GM21390 (cell line): Measurements from ENCODE around the gene FUT7.
A peak's percentile ranks its signal among the peaks of the same experiment; 100 is the strongest.
"Not testable (repeated sequence)": the region's sequence is repeated elsewhere in the genome, so short reads cannot be mapped to it uniquely, and the experiment has no call there.

ENCODE experiments used
- ATAC-seq: cut with Tn5 transposase; IDR thresholded peaks from one replicate; pipeline ENCODE4 v1.9.1; 2021; ENCODE audit not compliant: unreplicated experiment

The FUT7 gene

DNA sequence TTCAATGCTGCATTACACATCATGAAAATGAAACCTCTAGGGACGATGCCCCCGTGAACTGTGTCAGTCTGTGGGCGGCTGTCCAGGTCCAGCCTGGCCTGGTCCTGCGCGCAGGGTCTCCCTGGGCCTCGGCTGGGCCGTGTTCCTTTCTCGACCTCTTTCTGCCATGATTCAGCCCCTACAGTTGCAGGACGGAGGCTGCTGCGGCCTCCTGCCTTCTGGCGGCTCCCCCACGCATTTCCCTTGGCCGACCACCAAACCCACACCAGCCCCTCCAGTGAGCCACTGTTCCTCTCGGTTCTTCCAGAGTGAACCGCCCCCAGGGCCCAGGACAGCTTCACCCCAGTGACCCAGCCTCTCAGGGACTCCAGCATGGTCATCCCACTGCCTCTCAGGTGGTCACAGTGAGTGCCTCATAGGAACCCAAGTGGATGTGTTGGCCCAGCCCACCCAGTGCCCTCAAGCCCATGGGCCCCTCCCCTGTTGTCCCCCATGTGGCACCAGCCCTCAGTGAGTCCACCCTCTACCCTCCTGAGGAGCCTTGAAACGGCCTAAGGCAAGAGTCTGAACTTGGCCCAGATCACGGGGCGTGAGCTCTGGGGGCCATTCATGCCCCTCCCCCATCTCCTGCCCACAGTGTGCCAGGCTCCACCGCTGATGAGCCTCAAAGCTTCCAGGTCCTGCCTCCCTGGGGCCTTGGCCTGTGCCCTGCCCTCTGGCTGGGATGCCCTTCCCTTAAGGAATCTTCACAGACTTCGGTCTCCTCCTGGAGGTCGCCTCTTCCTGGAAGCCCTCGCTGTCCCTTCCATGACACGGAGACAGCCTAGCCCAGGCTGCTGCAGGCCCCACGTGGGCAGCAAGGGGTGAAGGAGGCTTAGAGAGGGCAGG is 25.5 kb downstream of the FUT7 start:
- no peak for ATAC-seq

DNA sequence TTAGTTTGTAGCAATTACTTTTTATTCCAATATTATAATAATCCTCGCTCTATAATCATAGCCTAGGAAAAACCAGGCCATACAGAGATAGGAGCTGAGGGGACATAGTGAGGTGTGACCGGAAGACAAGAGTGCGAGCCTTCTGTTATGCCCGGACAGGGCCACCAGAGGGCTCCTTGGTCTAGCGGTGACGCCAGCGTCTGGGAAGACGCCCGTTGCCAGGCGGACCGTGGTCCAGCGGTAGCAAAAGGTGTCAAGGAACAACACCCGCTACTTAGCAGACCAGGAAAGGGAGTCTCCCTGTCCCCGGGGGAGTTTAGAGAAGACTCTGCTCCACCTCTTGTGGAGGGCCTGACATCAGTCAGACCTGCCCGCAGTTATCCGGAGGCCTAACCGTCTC is 27.6 kb downstream of the FUT7 start:
- not testable (repeated sequence) for ATAC-seq

DNA sequence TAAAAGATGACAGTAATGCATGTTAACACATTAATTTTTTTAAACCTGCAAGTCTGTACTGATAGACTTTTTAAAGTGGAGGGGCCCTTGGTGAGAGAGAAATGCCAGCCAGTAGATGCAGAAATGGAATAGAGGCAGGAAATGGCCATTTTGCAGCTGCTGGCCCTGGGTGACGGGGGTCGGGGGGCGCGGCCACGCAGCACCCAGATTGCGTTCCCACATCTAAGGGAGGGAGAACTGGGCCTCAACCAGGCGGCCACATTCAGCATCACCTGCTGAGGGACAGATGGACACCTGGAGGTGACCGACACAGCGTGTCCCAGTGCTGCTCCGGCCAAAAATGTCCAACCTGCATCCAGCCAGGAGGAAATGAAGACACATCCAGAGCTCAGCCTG is 29.2 kb downstream of the FUT7 start:
- ATAC-seq = no peak

DNA sequence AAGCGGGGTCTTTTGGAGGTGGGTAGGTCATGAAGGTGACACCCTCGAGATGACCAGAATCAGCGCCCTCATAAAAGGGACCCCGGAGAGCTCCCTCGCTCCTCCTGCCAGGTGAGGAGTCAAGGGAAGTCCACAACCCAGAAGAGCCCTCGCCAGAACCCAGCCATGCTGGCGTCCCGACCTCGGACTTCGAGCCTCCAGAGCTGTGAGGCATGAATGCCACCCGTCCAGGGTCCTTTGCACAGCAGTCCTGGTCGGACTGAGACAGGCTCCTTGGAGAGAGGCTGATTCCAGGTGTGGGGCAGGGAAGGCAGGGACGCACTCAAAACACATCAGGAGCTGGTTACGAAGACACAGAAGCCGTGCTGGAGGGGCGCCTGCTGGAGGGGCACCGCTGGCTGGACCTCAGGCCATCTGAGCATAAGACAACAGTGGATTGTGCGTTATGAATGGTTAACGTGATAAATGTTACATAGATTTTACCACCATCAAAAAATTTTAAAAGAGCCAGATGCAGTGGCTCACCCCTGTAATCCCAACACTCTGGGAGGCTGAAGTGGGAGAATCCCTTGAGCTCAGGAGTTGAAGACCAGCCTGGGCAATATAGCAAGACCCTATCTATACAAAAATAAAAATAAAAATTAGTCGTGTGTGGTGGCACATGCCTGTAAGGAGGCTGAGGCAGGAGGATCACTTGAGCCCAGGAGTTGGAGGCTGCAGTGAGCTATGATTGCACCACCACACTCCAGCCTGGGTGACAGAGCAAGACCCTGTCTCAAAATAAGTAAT is 29.8 kb downstream of the FUT7 start:
- ATAC-seq = no peak

DNA sequence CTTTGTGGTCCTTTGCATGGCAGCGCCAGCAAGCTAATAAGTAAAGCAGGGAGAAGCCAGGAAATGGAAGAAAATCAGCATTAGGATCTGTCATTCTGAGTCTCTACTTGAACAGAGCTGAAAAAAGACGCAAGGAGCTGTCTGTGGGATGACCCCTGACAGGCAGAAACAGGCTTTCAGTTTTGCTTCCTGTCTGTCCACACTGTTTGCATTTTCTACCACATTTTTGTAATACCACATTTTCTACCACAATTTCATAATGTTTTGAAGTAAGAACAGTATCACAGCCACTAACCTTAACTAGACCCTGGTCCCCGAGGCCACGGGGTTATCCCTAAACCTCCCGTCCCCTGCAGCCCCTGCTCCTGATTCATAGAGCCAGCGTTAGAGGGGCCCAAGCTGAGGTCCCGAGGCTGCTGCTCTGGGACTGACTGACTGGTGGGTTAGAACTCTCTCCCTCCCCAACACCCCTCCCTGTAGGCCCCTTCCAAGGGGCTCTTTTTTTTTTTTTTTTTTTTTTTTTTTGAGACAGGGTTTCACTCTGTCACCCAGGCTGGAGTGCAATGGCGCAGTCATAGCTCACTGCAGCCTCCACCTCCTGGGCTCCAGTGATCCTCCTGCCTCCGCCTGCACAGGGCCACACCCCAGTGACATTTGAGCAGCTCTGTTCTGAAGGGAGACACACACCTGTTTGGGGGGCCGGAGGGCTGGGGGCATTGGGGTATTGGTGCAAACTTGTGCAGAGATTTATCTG is 31.5 kb downstream of the FUT7 start:
- peak; percentile 62 for ATAC-seq

DNA sequence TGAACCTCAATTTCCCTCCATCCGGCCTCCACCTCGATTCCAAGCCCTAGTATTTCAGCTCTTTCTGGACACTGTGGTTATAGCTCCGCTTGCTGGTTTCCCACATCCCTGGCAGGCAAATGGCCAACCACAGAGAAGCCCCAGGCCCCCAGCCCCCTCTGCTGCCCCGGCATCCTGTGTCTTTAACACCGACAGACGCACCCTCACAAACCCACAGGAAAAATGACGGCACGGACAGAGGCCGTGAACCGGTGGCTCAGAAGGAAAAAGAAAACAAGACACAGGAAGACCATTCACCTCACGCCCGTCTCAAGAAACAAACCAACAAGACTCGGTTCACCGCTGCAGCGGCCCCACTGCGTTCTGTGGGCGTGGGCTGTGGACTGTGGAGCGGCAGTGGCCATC is 34.1 kb downstream of the FUT7 start:
- ATAC-seq = no peak

DNA sequence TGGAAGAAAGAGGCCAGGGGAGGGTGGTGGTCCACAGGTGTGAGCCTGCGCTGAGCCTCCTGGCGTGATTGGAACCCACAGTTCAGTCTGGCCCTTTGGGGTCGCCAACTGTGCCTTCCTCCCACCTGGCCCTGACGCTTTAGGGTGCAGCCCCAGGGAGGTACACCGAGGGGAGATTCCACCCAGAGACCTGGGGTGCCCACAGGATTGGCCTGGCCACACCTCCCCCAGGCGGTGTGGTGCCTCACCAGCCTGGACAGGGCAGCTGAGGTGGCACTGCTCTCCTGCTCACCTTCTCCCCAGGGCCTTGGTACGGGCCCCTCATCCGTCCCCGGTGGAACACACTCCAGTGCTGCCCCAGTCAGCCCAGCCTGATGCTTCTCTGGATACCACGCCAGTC is 34.5 kb downstream of the FUT7 start:
- no peak for ATAC-seq

DNA sequence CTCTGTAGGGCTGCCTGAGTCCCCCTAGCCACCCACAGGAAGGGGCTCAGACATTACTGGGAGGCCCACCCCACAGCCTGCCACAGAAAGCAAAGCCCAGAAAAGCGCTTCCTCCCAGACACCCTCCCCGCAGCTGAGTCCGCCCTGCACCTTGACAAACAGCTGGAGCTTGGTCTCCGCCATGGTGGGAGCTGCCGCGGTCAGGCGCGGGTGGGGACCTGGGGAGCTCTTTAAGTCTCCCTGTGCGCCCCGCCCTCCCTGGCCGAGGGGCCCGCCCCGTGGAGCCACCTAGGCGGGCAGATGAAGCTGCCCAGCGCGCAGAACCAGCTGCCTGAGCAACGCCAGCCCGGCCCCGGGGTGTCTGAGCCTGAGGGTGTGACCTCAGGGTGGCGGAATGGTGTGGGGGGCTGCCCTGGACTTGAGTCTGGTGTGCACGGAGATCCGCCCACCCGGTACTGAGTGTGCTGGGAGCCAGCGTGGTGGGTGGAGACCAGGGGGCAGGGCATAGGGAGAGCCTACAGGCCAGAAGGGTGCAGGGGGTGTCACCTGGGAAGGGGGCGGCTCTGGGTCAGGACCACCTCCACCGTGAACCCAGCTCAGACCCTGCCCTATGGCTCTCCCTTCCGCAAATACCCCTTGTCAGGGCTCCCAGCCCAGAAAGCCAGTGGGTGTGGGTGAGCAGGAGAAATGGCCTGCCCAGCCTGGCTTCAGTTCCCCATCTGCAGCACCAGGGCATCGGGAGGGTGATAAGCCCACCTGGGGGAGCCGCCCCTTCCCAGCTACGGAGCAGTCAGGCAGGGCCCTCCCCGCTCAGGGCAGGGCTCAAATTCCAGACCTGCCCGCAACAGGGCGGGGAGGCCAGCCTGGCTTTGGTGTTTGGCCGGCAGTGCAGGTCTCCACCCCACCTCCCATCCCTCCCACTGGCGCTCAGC is 35.3 kb downstream of the FUT7 start, which contains the start of gene CLIC3:
TSS of gene CLIC3 (minus strand) at position 208 of the 932 bp plus-strand sequence. CDS start at position 183, 25 bp downstream.
- ATAC-seq = no peak

DNA sequence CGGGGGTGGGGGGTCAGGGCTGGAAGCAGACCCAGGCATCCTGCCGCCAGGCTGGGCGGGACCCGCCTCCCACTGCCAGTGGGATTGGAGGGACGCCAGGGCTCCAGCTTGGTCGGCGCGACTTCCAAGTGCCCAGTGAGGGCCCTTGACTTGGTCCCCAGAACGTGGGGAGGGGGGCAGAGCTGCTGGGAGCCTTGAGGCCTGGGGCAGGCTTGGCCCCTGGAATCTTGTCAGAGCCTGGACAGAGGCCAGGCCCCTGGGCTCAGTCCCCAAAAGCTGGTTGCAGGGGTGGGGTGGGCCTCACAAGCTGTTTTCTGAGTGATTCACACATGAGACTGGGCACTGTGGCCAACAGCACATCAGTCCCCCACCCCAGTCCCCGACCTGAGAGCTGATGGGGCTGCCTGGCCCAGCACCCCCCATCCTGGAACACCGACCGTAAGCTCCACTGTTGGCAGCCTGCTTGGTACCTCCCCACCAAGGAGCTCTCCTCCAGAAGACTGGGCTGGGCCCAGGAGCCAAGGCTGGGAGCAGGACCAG is 36.0 kb downstream of the FUT7 start:
- ATAC-seq = no peak

DNA sequence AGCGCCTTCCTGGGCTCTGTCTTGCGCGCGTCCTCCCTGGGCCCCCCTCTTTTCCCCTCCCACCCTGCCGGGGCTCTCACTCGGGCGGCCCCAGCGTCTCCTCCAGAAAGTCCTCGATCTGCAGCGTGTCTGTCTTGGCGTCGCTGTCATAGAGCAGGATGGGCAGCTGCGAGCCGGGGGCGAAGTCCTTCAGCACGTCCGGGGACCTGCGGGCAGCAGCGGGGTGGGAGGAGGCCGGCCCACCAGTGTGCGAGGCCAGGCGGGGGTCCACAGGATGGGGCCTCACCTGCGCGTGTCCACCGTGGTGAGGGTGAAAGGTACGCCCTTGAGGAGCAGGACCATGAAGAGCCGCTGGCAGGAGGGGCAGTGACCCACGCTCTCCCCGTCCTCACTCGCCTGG is 36.5 kb downstream of the FUT7 start:
- ATAC-seq = no peak

DNA sequence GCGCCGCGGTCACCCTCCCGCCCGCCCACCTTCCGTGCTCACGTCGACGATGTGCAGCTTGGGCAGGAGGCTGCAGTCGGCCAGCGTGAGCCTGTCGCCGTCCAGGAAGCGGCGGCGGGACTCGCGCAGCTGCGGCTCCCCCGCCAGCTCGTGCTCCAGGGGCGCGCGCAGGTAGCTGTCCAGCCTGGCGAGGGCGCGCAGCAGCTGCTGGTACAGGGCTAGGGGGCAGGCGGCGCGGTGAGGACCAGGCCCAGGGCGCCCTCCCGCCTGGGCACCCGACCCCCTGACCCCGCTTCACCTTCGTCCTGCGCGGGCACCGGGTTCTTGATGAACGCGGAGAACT is 37.0 kb downstream of the FUT7 start:
- no peak for ATAC-seq

DNA sequence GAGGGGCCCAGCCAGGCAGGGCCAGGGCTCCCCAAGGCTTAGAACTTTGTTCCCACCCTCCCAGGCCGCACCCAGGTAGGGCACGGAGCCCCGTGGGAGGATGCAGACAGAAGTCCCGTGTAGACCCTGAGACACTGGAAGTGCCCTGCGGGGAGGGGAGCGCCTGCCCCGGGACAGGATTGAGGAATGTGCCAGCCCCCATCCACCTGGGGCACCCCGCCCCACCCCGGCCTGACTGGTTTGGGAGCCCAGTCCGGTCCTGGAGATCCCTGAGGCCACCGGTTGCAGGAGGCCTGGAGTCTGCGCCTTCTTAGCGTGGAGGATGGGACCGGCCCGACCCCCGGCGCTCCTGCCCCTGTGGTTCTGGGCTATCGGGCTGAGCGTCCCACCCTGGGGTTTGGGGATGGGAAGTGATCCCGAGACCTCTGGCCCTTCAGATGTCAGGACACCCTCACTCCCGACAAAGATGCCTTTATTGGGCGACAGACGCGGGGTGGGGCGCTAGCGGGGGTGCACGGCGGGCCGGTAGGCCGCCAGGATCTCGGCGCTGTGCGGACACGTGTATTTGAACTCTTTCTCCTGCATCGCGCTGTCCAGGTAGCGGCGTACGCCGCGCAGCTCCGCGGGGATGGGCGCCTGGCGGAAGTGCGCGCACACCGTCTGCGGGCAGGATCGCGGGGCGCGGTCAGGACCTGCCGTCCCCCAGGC is 37.6 kb downstream of the FUT7 start:
- ATAC-seq = no peak

DNA sequence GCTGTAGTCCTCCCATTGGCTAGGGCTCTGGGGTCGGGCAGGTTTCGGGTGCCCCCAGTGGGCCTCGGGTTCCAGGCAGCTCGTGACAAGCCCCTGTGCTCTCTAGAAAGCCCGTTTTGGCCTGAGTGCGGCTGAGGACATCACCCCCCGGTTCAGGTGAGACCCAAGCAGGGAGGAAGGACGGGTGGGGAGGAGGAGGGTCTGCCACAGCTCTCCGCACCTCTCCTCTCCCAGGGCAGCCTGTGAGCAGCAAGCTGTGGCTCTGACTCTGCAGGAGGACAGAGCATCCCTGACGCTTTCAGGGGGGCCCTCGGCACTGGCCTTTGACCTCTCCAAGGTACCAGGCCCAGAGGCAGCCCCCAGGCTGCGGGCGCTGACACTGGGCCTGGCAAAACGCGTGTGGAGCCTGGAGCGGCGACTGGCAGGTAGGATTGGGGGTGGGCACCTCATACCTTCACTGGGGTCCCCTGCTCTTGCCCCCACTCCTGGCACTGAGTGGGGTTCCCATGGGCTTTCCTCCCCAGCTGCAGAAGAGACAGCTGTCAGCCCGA is 39.0 kb downstream of the FUT7 start:
- no peak for ATAC-seq

DNA sequence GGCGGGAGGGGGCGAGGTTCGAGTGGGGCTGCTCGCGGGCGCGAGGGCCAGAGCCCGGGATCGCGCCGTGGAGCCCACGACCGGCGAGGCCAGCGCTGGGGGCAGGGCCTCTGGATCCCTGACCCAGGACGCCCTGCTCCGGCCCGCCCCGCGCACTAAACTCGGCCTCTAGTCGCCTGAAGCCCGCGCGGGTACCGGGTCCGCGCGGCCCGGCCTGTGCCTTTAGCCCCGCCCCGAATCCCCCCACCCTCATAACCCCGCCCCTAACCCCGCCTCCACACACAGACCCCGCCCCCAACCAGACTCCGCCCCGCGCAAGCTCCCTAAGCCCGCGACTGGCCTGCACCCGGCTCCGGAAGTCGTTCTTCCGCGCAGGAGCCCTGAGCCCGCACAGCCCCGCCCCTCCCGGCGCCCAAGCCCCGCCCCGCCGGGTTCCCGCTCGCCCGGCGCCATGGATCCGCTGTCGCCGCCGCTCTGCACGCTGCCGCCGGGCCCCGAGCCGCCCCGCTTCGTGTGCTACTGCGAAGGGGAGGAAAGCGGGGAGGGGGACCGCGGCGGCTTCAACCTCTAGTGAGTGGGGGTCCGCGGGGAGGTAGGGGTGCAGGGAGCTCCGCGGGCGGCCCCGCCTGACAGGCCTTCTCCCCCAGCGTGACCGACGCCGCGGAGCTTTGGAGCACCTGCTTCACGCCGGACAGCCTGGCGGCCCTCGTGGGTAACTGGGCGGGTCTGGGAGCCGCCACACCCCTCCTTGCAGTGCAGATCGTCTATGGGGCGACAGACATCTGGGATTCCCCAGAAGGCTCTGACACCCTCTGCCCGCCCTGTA is 39.7 kb downstream of the FUT7 start, which contains the start of gene PAXX:
TSS of gene PAXX (plus strand) at position 430 of the 826 bp plus-strand sequence. CDS start at position 452, 22 bp downstream.
- peak; percentile 77 for ATAC-seq

DNA sequence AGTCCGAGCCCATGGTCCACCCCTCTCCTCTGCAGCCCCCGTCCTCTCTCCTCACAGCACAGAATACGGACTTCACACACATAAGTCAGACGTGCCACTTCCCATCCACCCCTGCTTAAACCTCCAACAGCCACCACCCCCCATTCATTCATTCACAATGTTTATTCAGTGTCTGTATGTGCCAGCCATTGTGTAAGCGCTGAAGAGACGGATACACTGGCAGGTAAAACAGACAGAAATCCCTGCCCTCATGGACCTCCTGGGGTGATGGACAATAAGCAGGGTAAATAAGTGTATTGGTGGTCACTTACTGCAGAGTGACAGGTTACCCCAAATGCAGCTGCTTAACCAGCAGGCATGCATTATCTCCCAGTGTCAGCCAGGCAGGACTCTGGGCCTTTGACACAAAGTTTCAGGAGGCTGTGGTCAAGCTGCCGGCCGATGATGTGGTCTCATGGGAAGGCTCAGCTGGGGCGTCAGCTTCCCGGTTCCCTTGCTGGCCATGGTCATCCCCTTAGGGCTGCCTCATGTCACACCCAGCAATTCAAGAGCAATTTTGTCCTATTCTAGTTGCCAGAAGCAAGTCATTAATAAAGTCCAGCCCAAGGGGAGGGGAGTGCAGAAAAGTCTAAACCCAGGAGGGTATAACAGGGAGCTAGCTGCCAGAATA is 41.5 kb downstream of the FUT7 start:
- ATAC-seq = no peak

DNA sequence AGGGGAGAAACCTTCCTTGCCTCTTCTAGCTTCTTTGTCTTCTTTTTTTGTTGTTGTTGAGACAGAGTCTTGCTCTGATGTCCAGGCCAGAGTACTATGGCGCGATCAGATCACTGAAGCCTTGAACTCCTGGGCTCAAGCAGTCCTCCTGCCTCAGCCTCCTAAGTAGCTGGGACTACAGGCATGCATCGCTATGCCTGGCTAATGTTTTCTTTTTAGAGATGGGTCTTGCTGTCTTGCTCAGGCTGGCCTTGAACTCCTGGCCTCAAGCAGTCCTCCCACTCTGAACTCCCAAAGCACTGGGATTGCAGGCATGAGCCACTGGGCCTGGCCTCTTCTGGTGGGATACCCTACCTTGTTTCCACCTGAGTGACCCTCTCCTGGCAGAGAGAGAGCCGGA is 43.0 kb downstream of the FUT7 start:
- no peak for ATAC-seq

DNA sequence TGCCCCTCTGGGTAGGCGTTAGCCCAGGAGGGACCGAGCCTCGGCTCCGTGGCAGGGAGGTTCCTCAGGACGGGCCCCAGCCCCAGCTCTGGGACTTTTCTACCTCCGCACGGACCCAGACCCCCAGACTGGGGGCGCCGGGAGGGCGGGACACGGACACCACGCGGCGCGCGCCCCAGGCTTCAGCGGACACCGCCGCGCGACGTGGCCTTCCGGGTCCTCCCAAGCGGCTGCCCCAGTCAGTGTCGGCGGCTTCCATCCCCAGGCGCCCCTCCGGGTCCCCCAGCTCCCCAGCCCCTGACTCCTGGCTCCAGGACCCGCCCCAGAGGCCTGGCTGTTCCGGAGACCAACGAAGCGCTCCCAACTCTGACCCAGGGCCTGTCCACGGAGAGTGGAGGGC is 46.0 kb downstream of the FUT7 start:
- no peak for ATAC-seq
